Duodenal mucosa (tissue), 2 donors: ENCODE measurements around the gene TBPL1.
"Not testable (repeated sequence)": the region's sequence is repeated elsewhere in the genome, so short reads cannot be mapped to it uniquely, and the experiment has no call there.

Experiments
- H3K27ac ChIP-seq: one replicate; pipeline ENCODE4 v1.7.0; 2013; ENCODE audit warnings: low read depth, low read length
- H3K27me3 ChIP-seq, 2 donors: one replicate each; pipeline ENCODE4 v1.7.0; 2013; ENCODE audit warnings: low read length in 2 of 2, control low read depth in 1 of 2; ENCODE audit not compliant: insufficient read depth in 2 of 2, control insufficient read depth in 1 of 2
- H3K36me3 ChIP-seq, 2 donors: one replicate each; pipeline ENCODE4 v1.7.0; 2013; ENCODE audit warnings: low read length in 2 of 2, control low read depth in 1 of 2; ENCODE audit not compliant: insufficient read depth in 2 of 2, control insufficient read depth in 1 of 2
- H3K4me1 ChIP-seq, 2 donors: one replicate each; pipeline ENCODE4 v1.7.0; 2013; ENCODE audit warnings: low read length in 2 of 2, control low read depth in 1 of 2; ENCODE audit not compliant: insufficient read depth in 2 of 2, control insufficient read depth in 1 of 2
- H3K4me3 ChIP-seq, 2 donors: one replicate each; pipeline ENCODE4 v1.7.0; 2013; ENCODE audit warnings: low read length in 2 of 2, low read depth in 1 of 2
- H3K9ac ChIP-seq, 2 donors: one replicate each; pipeline ENCODE4 v1.7.0; 2013; ENCODE audit warnings: low read length in 2 of 2, low read depth in 1 of 2
- H3K9me3 ChIP-seq, 2 donors: one replicate each; pipeline ENCODE4 v1.7.0; 2013; ENCODE audit warnings: low read length in 2 of 2, control low read depth in 1 of 2; ENCODE audit not compliant: control insufficient read depth in 1 of 2

Gene TBPL1

DNA sequence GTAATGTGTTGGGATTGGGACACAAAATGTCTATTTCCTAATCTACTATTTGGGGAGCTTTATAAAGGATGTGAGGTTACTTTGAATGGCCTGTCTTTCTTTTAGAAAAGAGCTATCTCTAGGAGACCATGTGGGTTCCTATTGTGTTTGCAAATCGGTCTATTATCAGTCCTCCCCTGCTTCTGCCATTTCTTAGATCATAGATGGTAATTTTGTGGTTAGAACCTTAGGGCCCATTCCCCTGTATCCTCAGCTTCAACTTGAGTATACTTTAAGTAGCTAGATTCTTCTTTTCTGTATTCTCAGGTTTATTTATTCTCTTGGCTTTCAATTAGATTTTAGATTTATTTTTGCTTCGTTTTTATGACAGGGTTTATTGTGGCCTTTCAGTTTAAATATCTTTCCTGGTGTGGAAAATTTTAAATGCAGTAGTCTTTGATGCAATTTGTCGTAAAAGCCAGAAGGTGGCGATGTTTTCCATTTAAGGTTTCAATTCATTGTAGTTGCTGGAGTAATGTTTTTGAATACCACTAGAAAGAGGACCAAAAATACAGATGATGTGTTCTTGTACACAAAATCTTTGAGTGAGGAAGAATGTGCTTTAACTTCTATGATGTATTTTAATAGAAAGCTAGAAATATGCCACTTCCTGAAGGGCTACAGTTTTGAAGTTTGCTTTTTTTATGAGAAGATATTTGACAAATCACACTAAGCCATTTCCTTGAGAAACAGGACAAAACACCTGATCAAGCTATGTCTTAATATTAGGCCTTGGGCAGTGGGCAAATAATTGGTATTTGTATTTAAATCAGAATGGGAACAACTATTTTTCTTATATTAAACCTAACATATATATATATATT, 20.3 kb downstream of the TBPL1 start:
- no peaks in the 10 kb centered on the region for H3K27me3 ChIP-seq
- peaks cover 6% of the 10 kb centered on the region in 2 donors for H3K4me1 ChIP-seq
- H3K4me3 ChIP-seq = no peak overlapping the region
- no peaks in the 10 kb centered on the region for H3K36me3 ChIP-seq
- no peak overlapping the region for H3K27ac ChIP-seq
- no peak overlapping the region for H3K9ac ChIP-seq
- no peaks in the 10 kb centered on the region for H3K9me3 ChIP-seq

DNA sequence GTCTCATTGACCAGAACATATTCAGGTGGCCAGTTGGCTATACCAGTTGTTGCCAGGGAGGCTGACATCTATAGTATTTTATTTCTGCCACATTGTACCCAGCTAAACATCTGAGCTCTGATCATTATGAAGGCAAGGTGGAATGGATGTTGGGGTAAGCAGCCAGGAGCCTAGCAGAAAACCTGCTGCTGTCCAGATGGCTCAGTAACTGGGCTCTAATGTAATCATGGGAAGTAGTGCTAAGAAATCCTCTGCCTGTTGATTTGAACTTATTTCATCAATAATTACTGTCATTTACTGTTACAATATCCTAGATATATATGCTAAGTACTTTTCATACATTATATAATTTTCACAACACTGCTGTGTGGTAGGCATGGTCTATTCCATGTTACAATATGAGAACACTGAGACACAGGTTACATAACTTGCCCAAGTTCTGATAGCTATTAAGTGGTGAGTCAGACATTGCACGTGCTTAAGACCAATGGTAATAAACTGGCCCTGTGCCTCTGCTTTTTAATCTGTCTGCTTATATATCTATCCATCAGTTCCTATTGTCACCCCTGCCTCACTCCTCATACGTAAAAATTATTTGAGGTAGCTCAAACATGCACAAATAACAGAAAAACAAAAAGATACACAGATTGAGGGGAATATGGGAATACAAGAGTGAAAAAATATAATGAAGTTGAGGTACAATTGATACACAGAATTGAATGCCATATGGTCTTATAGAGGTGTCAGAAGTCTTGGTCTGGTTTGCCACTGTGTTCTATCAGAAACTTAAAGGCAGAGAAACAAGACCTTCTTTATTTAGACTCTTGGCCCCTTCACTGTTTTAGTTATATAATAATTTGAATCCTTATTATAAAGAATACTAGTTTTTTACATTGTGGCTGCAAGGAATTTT, 25.2 kb downstream of the TBPL1 start:
- H3K27ac ChIP-seq = no peak overlapping the region
- H3K9ac ChIP-seq = no peak overlapping the region
- no peak overlapping the region for H3K4me3 ChIP-seq
- H3K36me3 ChIP-seq = peaks cover 3 to 4% of the 10 kb centered on the region in 2 donors
- no peaks in the 10 kb centered on the region for H3K9me3 ChIP-seq
- peaks cover 7 to 16% of the 10 kb centered on the region in 2 donors for H3K4me1 ChIP-seq
- no peaks in the 10 kb centered on the region for H3K27me3 ChIP-seq

DNA sequence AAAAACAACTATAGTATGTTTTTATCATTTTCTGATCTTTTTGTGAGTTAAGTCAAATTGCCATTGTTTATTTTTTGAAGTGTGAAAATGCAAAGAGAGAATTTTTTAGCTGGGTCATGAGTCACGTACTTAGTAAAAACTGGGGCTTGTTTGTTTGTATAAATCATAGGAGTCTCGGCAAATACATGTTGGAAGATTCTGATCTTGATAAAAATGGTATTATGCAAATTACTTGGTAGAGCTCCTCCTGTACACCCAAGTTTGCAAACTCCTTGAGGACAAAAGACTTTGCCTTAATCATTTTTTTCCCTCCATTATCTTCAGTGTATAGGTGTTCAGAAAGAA, 25.8 kb downstream of the TBPL1 start:
- Histone ChIP-seq H3K4me3 (no peak overlapping the region), H3K4me1 (peaks cover 7 to 16% of the 10 kb centered on the region in 2 donors), H3K9ac (no peak overlapping the region), H3K27ac (no peak overlapping the region), H3K36me3 (peaks cover 6% of the 10 kb centered on the region in 2 donors), H3K27me3 (no peaks in the 10 kb centered on the region), H3K9me3 (no peaks in the 10 kb centered on the region)

DNA sequence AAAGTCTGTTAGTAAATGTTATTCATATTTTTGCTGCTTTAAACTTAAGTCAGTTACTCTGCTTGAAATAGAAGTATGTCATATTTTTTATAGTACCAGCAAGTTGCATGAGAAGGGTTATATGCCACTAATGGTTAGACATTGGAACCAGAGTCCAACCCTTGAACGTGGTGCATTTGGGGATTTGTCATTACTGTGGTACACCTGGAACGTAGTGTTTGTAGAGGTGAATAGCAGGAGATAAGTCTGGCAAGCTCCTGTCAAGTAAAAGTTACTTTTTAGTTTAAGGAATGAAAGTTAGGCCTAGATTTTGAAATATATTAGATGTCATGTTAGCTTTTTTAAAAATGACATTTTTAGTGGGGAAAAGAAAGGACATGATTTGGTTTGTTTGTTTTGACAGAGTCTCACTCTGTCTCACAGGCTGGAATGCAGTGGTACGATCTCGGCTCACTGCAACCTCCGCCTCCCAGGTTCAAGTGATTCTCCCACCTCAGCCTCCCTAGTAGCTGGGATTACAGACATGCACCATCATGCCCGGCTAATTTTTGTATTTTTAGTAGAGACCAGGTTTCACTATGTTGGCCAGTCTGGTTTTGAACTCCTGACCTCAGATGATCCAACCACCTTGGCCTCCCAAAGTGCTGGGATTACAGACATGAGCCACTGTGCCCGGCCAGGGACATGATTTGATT, 26.4 kb downstream of the TBPL1 start:
- not testable (repeated sequence) for H3K9me3 ChIP-seq, H3K27ac ChIP-seq, H3K4me3 ChIP-seq, H3K9ac ChIP-seq, H3K27me3 ChIP-seq, H3K36me3 ChIP-seq
- H3K4me1 ChIP-seq = peaks cover 7 to 16% of the 10 kb centered on the region in 2 donors

DNA sequence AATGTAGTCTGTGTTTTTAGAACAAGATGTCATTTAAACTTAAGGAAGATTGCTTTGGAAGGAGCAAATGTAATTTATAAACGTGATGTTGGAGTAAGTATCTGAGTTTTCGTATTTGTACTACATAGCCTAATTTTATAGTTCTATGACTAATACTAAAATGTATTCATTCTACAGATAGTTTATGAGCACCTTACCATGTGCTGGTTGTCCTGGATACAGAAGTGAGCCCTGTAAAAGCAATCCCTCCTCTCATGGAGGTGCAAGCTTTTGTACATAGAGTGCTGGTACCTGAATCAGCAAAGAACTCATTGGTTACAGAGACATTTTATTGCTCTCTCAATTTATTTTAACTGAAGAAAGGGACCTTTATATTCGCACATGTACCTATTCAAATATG, 27.1 kb downstream of the TBPL1 start:
- H3K27ac ChIP-seq = no peak overlapping the region
- no peak overlapping the region for H3K9ac ChIP-seq
- no peaks in the 10 kb centered on the region for H3K27me3 ChIP-seq
- H3K4me1 ChIP-seq = peaks cover 7 to 16% of the 10 kb centered on the region in 2 donors
- H3K36me3 ChIP-seq = peaks cover 6 to 11% of the 10 kb centered on the region in 2 donors
- H3K4me3 ChIP-seq = no peak overlapping the region
- no peaks in the 10 kb centered on the region for H3K9me3 ChIP-seq

DNA sequence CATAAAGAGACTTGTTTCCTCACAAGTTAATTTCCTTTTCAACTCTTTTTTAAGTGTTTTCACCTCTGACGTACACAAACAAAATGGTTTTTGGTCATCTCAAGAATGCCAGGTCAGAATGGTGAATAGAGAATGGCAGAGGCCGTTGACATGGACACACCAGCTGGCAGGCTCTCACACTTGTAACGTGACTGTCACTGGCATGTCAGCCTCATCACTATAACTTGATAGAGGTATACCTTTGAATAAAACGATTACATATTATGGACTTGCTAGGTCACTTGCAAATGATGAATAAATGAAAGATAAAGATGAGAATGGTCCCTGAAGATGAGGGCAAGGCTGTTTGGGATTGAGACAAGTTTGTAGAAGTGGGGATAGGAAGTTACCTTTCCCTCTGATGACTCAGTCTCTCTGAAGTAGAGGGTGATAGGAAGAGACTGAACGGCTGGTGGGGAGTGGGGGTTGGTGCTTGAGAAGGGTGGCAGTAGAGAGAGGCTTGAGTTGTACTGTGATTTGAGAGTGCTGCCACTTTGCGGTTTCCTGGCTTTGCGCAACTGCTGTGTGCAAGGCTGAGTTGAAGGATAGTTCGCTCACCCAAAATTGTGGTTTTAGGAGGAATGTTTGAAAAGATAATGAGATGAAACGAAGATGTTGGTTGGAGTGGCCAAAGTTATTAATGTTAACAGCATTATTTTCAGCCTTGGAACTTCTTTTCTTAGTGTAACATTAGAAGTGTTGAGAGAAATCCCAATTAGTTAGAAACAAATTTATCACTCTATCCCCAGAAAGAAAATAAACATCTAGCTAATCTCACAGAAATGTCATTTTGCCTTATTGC, 30.3 kb downstream of the TBPL1 start:
- H3K27ac ChIP-seq = no peak overlapping the region
- H3K36me3 ChIP-seq = peaks cover 8 to 23% of the 10 kb centered on the region in 2 donors
- H3K9ac ChIP-seq = no peak overlapping the region
- no peaks in the 10 kb centered on the region for H3K9me3 ChIP-seq
- H3K27me3 ChIP-seq = no peaks in the 10 kb centered on the region
- H3K4me3 ChIP-seq = no peak overlapping the region
- H3K4me1 ChIP-seq = peaks cover 2 to 9% of the 10 kb centered on the region in 2 donors

DNA sequence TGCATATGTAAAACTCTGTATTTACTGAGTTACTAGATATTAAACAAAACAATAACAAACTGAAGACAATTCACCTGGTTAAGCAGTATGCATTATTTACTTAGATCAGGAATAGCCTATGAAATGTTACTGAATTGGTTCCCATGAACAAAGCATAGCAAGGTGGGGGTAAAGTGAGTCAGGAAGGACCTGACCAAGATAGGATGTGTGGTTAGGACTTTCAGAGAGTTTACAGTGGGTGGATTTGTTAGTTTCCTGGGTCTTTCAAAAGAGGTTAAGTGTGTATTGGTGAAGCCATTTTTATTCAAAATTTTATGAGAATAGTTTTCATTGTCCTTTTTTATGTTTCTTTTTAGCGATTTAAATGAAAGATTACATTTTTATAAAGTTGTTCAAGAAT, 32.9 kb downstream of the TBPL1 start:
- H3K36me3 ChIP-seq = peaks cover 10 to 23% of the 10 kb centered on the region in 2 donors
- no peaks in the 10 kb centered on the region for H3K27me3 ChIP-seq
- H3K9me3 ChIP-seq = no peaks in the 10 kb centered on the region
- no peak overlapping the region for H3K9ac ChIP-seq
- H3K4me1 ChIP-seq = no peaks in the 10 kb centered on the region
- no peak overlapping the region for H3K4me3 ChIP-seq
- no peak overlapping the region for H3K27ac ChIP-seq

DNA sequence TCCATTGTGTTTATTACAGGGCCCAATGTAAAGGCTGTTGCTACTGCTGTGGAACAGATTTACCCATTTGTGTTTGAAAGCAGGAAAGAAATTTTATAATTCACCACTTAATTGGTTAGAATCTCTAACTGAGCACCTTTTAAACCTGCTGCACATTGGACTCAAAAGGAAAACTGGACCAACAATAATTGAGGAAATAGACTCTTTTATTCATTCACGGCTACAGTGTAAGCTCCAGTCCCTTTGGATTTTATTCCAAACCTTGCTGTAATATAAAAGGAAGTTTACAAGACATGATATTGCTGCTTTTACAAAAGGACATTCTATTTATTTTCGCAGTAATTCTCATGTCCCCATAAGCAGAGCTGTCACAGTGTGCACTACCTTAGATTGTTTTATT, 33.9 kb downstream of the TBPL1 start:
- Histone ChIP-seq H3K27me3 (no peaks in the 10 kb centered on the region), H3K9ac (no peak overlapping the region), H3K36me3 (peaks cover 10 to 23% of the 10 kb centered on the region in 2 donors), H3K4me1 (no peaks in the 10 kb centered on the region), H3K4me3 (no peak overlapping the region), H3K9me3 (no peaks in the 10 kb centered on the region), H3K27ac (no peak overlapping the region)

DNA sequence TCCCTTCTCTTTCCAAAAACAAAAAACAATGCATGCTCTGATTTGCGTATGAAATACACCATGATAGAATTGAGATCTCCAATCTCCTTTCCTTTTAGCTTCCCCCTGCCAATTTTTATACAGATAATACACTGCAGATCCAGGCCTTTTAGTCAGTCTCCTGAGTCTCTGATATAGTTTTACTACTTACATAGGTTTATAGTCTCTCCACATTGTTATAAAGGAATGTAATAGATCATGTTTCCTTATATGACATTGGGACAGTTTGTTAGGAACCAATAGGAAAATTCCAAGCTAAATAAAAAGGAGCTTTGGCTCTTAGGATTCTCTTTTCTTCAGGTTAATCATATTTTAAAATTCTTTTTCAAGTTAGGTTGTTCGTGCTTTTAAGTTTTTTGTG, 36.5 kb downstream of the TBPL1 start:
- no peaks in the 10 kb centered on the region for H3K27me3 ChIP-seq
- H3K9me3 ChIP-seq = no peaks in the 10 kb centered on the region
- no peaks in the 10 kb centered on the region for H3K4me1 ChIP-seq
- H3K36me3 ChIP-seq = peaks cover 5 to 16% of the 10 kb centered on the region in 2 donors
- no peak overlapping the region for H3K4me3 ChIP-seq
- no peak overlapping the region for H3K9ac ChIP-seq
- no peak overlapping the region for H3K27ac ChIP-seq
